Left lung (tissue), 10 donors: ENCODE measurements around the gene SLC9A3. TPM values are rescaled to one million over a fixed set of nuclear protein-coding genes. Genes with fewer than 3 reads are reported as not detected.

Experiments used
- ATAC-seq: fragments of 200-7000 bp; cut with Tn5 transposase; one replicate; pipeline ENCODE4 v1.9.1; 2020; ENCODE audit warnings: moderate library complexity
- DNase-seq, 4 donors: peaks; one replicate each; pipeline ENCODE4 v3.0.0-alpha.2; 2013 to 2020
- H3K27ac ChIP-seq, 2 donors: fragments of 200-600 bp; sonication (generic) in 1 of 2; one replicate each; pipeline versions ENCODE4 v1.5.0 to v1.8.0; 2020 to 2021
- H3K27me3 ChIP-seq, 2 donors: fragments of 200-600 bp; sonication (generic) in 1 of 2; one replicate each; pipeline versions ENCODE4 v1.5.0 to v1.8.0; 2020 to 2021
- H3K36me3 ChIP-seq, 2 donors: fragments of 200-600 bp; sonication (generic) in 1 of 2; one replicate each; pipeline versions ENCODE4 v1.5.0 to v1.8.0; 2020 to 2021
- H3K4me1 ChIP-seq, 2 donors: fragments of 200-600 bp; one replicate each; pipeline ENCODE4 v1.8.0; 2021
- H3K4me3 ChIP-seq, 2 donors: fragments of 200-600 bp; sonication (generic) in 1 of 2; one replicate each; pipeline versions ENCODE4 v1.5.0 to v1.8.0; 2020 to 2021; ENCODE audit warnings: mild to moderate bottlenecking in 1 of 2
- H3K9me3 ChIP-seq, 2 donors: fragments of 200-600 bp; sonication (generic) in 1 of 2; one replicate each; pipeline versions ENCODE4 v1.5.0 to v1.8.0; 2020 to 2021
- intact Hi-C, 2 donors: fragments of 100-400 bp; cut with DNase I; formaldehyde crosslinking; loops; one replicate each; pipeline versions ENCODE4 v1.11.2 to v1.14.2; 2022
- polyA plus RNA-seq, 6 donors: library from polyadenylated mRNA; unstranded; fragments of 120-200 nt; gene quantifications; one replicate each; pipeline ENCODE4 v1.2.1, GENCODE V29; 2013; ENCODE audit not compliant: insufficient read length in 6 of 6
- total RNA-seq, 2 donors: library from RNA; stranded (reverse); fragmentation: NEBNext Ultra II Directional; extraction: Animal tissue kit (Norgen Biotek cat#: 25700); gene quantifications; one replicate each; pipeline ENCODE4 v1.2.1, GENCODE V29; 2021
- TF ChIP-seq, protein P1 (sequence below), 2 donors: fragments of 200-600 bp; sonication (generic) in 1 of 2; IDR thresholded peaks; one replicate each; pipeline versions ENCODE4 v1.5.0 to v1.8.0; 2021; ENCODE audit warnings: antibody characterized with exemption in 2 of 2
- donor health status: DM: no; HTN: yes; CAD: no.
- donor health status: DM: no; HTN: no; CAD: no.

The SLC9A3 gene
- total and polyA plus RNA-seq, 8 donors, result 0.99 to 4.3 (median 2.9) TPM

DNA sequence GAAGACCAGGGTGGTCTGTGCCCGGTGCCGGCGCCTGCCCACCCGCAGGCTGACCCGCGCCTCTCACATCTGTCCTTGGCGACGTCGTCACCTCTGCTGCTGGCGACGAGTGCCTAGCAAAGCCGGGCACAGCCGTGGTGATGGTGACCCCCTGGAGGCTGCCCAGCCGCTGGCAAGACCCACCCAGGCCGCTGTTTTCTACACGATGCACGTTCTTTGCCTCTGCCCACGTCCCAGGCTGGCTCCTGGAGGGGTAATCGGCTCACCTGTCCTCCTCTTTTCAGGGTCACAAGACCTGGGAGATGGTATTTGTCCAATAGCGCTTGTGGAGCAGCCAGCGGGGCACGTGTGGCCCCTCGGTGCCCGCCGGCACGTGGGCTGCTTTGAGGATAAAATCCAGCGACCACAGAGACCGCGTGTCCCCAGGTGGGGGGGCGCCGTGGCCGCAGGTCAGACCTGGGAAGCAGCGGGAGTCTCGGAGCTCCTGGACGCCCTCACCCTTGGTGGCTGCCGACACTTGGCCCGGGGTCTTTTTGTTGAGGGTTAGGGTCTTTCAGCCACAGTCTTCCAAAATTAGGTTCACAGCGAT lies 29.5 kb downstream of the SLC9A3 start:
- H3K4me3 ChIP-seq, result no peak overlapping the region
- H3K27me3 ChIP-seq, result peaks cover 0 to 93% of the 10 kb centered on the region in 2 donors
- intact Hi-C loops, result no loop called here
- H3K9me3 ChIP-seq, result no peaks in the 10 kb centered on the region
- no peaks in the 10 kb centered on the region for H3K4me1 ChIP-seq
- ATAC-seq (no peak), DNase-seq (no peak)
- H3K27ac ChIP-seq, result no peak overlapping the region
- H3K36me3 ChIP-seq, result no peaks in the 10 kb centered on the region
- TF ChIP-seq, protein P1, sequence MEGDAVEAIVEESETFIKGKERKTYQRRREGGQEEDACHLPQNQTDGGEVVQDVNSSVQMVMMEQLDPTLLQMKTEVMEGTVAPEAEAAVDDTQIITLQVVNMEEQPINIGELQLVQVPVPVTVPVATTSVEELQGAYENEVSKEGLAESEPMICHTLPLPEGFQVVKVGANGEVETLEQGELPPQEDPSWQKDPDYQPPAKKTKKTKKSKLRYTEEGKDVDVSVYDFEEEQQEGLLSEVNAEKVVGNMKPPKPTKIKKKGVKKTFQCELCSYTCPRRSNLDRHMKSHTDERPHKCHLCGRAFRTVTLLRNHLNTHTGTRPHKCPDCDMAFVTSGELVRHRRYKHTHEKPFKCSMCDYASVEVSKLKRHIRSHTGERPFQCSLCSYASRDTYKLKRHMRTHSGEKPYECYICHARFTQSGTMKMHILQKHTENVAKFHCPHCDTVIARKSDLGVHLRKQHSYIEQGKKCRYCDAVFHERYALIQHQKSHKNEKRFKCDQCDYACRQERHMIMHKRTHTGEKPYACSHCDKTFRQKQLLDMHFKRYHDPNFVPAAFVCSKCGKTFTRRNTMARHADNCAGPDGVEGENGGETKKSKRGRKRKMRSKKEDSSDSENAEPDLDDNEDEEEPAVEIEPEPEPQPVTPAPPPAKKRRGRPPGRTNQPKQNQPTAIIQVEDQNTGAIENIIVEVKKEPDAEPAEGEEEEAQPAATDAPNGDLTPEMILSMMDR (IDR thresholded peaks at IDR 0.05), result no peak

DNA sequence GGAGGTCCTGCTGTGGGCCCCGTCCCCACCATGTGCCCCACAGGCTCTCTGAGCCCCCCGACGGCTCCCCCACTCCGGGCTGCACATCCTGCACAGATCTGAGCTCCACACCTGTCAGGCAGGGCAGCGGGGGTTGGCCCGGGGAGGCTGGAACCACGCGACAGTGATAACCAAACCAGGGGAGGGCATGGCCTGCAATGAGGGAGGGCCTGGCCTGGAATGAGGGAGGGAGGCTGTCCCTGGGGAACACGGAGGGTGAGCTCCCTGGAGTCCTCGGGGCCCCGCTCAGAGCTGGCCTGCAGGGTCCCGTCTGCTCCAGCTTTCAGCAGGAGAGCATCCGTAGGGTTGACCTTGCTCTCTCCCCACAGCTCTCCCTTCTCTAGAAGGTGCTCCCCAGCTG lies 30.5 kb downstream of the SLC9A3 start:
- Histone ChIP-seq H3K4me1 (no peaks in the 10 kb centered on the region), H3K4me3 (no peak overlapping the region), H3K36me3 (no peaks in the 10 kb centered on the region), H3K27ac (no peak overlapping the region), H3K9me3 (no peaks in the 10 kb centered on the region), H3K27me3 (peaks cover 0 to 92% of the 10 kb centered on the region in 2 donors)
- TF ChIP-seq, protein P1 (IDR thresholded peaks at IDR 0.05), result no peak
- ATAC-seq (no peak), DNase-seq (no peak)
- intact Hi-C loops, result no loop called here

DNA sequence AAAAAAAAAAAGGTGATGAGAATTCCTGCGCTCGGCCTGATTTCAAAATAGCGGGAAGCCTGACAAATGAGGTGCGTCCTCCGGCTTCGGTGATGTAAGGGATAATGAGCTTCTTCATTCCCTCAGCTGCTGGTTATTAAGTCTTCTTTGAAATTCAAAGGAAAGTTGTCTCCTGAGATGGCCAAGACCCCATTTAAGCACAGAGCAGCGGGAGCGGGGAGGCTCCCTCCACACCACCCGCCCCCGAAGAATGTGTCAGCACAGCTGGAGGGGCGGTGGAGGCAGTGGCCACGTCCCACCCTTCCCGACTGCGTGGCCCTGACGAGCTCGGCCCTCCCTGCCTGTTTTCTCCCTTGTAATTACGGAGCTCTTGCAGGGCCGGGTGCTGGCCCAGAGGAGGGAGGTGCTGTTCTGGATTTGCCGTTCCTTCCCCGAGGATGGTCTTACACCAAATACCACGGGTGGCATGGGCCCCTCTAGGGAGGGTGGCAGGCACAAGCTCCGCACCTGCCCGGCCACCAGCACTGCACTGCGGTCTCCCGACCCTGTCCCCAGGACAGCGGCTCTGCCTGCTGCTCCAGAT lies 31.0 kb downstream of the SLC9A3 start:
- Histone ChIP-seq H3K4me3 (no peak overlapping the region), H3K9me3 (no peaks in the 10 kb centered on the region), H3K36me3 (no peaks in the 10 kb centered on the region), H3K27me3 (peaks cover 0 to 92% of the 10 kb centered on the region in 2 donors), H3K4me1 (no peaks in the 10 kb centered on the region), H3K27ac (no peak overlapping the region)
- DNase-seq (peak in 1 of 4 donors; percentile 62), ATAC-seq (no peak)
- TF ChIP-seq, protein P1 (IDR thresholded peaks at IDR 0.05), result no peak
- intact Hi-C loops, result no loop called here

DNA sequence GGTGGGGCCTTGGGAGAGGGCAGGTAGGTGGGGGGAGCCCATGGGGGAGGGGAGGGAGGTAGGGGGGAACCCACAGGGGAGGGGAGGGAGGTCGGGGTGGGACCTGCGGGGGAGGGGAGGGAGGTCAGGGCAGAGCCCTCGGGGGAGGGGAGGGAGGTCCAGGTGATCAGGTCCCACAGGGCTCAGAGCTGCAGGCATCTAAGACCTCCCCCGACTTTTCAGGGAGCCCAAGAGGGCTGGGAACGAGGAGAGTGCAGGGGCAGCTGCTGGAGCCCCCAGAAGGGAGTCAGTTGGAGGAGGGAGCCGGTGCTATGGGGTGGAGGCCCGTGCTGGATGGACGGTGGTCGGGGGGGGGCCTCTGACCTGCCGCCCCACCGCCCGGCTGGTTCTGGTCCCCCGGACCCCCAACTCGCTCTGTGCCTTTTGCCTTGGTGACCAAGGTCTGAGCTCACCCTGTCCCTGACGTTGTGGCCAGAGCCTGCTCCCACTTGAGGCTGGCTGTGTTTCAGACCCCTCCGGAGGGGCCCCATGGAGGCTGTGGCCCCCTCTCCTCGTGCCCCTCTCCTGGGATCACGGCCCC lies 31.8 kb downstream of the SLC9A3 start:
- Histone ChIP-seq H3K9me3 (no peaks in the 10 kb centered on the region), H3K4me1 (no peaks in the 10 kb centered on the region), H3K4me3 (no peak overlapping the region), H3K27ac (no peak overlapping the region), H3K27me3 (peaks cover 0 to 88% of the 10 kb centered on the region in 2 donors), H3K36me3 (no peaks in the 10 kb centered on the region)
- TF ChIP-seq, protein P1 (IDR thresholded peaks at IDR 0.05), result no peak
- intact Hi-C loops, result no loop called here
- no peak for DNase-seq
- no peak for ATAC-seq

DNA sequence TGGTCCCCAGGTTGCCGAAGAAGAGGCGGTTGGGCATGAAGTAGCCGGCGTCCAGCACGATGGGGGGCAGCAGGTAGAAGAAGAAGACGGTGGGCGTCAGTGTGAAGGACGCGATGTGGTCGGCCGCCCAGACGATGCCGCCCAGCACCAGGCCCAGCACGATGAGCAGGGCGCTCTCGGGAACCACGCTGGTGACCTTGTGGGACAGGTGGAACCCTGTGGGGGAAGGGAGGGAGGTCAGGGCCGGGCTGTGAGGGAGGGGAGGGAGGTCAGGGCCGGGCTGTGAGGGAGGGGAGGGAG lies 32.4 kb downstream of the SLC9A3 start:
- H3K27me3 ChIP-seq, result peaks cover 0 to 82% of the 10 kb centered on the region in 2 donors
- H3K4me3 ChIP-seq, result no peak overlapping the region
- intact Hi-C loops, result no loop called here
- no peaks in the 10 kb centered on the region for H3K36me3 ChIP-seq
- no peak for ATAC-seq
- no peak overlapping the region for H3K27ac ChIP-seq
- TF ChIP-seq, protein P1 (IDR thresholded peaks at IDR 0.05), result no peak
- H3K9me3 ChIP-seq, result no peaks in the 10 kb centered on the region
- DNase-seq, result no peak
- H3K4me1 ChIP-seq, result no peaks in the 10 kb centered on the region
